CD4-positive, alpha-beta T cell treated with Interleukin-10 for 1 hour (primary cell): ENCODE results near the gene UGT1A10.
"Not testable (repeated sequence)": the region's sequence is repeated elsewhere in the genome, so short reads cannot be mapped to it uniquely, and the experiment has no call there.

Experiments
- DNase-seq: peaks from one replicate; pipeline ENCODE4 v3.0.0-alpha.2; 2020

UGT1A10 gene

DNA sequence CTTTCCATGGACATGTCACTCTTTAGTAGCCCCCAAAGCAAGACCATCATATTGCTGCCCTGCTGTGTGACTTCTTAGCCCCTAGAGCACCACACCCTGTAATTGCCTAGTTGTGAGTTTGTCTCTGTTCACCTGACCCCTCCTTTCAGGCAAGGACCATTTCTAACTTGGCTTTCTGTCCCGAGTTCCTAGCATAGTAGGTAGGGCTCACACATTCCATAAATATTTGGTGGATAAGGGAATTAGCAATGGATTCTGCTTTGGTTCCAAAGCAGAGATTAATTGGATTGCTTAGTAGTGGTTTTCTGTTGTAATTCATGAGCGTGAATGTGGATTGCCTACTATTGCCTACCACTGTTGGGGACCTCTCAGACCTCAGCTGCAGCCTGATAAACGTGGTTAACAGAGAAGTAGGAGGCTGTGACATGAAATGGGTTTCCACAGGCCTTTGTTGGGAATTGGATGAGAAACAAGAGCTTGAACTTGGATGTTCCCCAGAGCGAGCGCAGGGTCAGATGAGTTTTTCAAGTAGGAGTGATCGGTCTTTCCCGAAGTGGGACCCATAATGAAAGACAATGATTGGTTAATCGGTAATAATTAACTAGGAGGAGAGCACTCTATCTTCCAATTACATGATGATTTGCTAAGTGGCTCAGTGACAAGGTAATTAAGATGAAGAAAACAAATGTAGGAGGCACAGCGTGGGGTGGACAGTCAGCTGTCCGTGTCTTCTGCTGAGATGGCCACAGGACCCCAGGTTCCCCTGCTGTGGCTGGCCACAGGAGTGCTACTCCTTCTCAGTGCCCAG, 110.4 kb downstream of the UGT1A10 start:
- no peak for DNase-seq

DNA sequence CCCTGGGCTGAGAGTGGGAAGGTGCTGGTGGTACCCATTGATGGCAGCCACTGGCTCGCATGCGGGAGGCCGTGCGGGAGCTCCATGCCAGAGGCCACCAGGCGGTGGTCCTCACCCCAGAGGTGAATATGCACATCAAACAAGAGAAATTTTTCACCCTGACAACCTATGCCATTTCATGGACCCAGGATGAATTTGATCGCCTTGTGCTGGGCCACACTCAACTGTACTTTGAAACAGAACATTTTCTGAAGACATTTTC, 111.0 kb downstream of the UGT1A10 start:
- no peak for DNase-seq

DNA sequence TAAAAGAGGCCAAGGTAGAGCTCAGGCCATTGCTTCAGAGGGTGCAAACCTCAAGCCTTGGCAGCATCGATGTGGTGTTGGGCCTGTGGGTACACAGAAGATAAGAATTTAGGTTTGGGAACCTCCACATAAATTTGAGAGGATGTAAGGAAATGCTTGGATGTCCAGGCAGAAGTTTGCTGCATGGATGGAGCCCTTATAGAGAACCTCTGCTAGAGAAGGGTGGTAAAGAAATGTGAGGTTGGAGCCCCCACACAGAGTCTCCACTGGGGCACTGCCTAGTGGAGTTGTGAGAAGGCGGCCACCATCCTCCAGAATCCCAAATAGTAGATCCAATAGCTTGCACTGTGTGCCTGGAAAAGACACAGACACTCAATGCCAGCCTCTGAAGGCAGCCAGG, 114.4 kb downstream of the UGT1A10 start:
- not testable (repeated sequence) for DNase-seq

DNA sequence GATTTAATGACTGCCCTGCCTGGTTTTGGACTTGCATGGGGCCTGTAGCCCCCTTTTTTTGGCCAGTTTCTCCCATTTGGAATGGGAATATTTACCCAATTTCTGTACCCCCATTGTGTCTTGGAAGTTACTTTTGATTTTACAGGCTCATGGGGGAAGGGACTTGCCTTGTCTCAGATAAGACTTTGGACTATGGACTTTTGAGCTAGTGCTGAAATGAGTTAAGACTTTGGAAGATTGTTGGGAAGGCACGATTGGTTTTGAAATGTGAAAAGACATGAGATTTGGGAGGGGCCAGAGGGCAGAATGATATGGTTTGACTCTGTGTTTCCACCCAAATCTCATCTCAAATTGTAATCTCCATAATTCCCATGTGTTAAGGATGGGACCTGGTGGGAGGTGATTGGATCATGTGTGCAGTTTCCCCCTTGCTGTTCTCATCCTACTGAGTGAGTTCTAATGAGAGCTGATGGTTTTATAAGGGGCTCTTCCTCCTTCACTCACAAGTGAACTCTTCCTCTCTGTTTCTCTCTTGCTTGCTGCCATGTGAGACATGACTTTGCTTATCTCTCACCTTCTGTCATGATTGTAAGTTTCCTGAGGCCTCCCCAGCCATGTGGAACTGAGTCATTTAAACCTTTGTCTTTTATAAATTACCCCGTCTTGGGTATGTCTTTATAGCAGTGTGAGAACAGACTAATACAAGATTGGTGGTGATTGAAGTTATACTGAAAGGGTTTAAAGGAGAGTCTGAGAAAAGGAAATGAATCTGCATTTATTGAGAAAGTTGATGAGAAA, 115.2 kb downstream of the UGT1A10 start:
- DNase-seq: not testable (repeated sequence)

DNA sequence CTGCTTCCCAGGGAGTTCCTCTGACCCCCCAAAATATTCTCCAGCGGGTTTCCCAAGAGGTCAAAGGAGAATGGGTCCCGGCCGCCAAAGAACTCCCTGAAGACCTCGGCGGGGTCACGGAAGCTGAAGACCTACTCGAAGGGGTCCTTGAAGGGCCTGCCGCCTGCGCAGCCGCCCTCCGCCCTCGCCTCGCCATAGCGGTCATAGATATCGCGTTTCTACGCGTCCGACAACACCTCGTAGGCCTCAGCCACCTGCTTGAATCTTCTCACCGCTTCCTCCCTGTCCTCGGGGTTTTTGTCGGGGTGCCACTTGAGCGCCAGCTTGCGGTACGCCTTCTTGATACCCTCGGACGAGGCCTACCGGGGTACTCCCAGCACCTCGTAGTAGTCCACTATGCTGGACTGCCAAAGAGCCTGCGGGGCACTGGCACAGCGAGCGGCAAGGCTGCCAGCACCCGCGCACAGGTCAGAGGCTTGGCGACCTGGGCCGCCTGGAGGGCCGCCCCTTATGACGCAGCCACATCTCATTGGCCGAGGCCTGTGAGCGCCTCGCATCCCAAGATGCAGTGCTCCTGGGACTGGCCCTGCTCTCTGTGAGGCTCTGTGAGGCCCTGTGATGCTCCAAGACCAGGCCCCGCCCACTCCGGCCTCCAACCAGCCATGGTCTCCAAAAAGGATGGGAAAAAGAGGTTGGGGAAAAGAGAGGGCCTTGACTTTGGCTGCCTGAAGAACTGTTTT, 118.8 kb downstream of the UGT1A10 start:
- no peak for DNase-seq

DNA sequence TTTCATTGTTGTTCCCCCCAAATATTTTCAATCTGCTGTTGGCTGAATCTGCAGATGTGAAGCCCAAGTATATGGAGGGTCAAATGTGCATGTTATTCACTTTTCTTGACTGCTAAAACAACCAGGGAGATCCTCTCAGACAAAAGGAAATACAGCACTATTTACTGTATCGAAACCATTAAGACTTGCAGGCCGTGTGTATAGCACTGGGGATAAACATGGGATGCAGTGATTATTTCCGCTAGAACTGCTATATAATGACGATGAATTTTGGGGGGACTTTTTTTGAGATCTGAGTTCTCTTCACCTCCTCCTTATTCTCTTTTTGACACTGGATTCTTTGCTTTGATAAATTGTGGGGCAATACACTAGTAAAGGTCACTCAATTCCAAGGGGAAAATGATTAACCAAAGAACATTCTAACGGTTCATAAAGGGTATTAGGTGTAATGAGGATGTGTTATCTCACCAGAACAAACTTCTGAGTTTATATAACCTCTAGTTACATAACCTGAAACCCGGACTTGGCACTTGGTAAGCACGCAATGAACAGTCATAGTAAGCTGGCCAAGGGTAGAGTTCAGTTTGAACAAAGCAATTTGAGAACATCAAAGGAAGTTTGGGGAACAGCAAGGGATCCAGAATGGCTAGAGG, 120.3 kb downstream of the UGT1A10 start:
- no peak for DNase-seq

DNA sequence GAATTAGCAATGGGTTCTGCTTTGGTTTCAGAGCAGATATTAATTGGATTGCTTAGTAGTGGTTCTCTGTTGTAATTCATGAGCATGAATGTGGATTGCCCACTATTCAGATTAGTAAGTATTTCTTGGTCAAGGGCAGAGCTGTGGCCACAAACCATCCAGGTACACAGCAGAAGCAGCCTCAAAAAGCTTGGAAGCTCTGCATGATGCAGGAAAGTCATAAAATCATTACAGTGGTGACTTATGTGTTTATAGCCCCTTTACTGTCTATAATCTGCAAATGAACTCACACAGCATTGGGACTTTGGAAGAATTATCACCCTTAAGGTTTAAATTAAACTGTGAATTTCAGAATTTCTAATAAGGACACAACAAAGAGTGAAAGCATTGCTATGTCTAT, 121.9 kb downstream of the UGT1A10 start:
- DNase-seq: no peak

DNA sequence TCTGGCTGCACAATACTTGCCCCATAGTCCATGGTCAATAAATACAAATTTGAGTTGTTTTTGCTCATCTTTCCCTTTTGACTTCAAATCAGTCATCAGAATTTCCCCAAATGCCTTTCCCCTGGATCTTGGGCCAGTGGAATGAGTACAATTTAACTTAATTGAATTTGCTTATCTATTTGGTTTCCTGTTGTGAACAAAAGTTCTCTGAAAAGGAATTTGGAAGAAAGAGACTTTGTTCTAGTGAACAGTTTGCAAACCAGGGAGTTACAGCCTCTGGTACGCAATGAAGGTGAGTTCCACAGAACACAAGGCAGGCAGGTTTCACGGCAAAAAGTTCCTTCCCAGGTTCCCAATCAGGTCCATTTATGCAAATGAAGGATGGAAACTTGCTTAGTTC, 122.6 kb downstream of the UGT1A10 start:
- DNase-seq: no peak

DNA sequence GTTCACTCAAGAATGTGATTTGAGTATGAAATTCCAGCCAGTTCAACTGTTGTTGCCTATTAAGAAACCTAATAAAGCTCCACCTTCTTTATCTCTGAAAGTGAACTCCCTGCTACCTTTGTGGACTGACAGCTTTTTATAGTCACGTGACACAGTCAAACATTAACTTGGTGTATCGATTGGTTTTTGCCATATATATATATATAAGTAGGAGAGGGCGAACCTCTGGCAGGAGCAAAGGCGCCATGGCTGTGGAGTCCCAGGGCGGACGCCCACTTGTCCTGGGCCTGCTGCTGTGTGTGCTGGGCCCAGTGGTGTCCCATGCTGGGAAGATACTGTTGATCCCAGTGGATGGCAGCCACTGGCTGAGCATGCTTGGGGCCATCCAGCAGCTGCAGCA, 123.8 kb downstream of the UGT1A10 start, which contains the start of gene UGT1A1:
Gene UGT1A1 (plus strand): TSS at position 228 of the 400 bp plus-strand sequence. CDS start 18 bp downstream, at position 246.
- no peak for DNase-seq

DNA sequence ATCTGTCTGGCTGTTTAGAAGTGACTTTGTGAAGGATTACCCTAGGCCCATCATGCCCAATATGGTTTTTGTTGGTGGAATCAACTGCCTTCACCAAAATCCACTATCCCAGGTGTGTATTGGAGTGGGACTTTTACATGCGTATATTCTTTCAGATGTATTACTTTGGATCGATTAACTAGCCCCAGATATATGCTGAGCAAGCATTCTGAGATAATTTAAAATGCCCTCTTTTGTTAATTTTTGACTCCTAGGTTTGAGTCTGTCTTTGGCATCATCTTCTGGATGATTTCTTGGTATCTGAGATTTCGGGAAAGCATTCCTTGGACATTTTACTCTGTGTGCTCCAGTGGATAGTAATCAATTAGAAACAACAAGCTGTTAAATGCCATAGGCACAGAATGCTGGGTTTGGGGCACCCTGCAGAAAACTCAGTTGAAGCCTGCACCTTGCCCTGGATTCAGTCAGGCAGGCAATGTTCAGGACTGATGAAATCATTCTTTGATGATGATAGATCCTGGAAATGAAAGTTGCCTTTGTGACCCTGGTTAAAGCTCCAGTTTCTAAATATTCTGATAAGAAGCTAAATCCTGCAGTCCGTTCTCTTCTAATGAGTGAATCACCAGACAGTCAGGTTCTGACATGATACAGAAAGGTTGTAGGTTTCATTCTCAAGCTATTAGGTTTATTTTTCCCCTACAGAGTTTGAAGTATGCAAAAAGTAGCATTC, 125.0 kb downstream of the UGT1A10 start:
- DNase-seq: no peak

DNA sequence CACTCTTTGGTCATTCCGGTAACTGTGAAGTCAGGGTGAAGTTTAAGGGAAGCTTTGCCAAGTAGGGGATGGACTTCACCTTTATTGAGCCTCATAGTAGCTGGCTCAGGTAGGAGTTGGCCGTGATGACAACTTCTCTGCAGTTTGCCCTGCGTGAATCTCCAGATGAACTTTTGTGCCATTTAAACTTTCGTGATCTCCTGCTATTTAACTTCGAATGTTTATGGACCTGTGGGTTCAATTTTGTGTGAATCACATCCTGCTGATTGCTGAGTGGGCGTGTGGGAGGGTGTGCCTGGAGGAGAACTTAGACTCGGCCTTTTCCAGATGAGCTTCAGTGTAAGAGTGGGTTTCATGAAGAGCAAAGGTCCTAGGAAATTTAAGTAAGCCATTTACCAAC, 128.0 kb downstream of the UGT1A10 start:
- DNase-seq: no peak

DNA sequence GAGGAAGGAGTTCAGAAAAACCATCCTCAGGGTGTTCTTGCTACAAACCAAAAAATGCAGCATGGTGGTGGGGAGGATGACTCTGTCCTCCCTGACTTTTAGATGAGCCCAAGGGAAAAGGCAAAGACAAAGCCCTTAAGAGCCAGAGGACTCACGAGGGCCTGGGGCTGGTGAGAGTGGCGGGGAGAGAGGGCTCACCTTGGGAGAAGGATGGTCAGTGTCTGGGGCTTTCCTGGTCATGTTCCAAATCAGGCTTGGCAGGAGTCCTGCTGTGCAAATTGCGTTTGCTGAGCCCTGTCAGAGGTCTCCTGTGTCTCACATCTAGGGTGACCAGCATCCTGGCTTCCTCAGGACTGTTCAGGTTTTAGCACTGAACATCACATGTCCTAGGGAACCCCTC, 128.5 kb downstream of the UGT1A10 start:
- DNase-seq: no peak

DNA sequence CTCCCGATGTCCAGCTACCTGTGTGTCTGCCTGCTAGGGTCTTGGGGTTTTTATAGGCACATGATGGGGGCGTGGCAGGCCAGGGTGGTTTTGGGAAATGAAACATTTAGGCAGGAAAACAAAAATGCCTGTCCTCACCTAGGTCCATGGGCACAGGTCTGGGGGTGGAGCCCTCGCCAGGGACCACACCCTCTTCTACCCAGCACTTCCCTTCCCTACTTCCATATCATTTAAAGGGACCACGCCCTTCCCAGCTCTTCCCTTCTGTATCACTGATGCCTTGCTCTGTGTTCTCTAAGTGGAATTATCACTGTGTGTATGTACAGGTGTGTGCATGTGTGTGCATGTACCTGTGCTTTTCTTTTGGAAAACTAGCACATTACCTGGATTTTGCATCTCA, 130.2 kb downstream of the UGT1A10 start:
- no peak for DNase-seq

DNA sequence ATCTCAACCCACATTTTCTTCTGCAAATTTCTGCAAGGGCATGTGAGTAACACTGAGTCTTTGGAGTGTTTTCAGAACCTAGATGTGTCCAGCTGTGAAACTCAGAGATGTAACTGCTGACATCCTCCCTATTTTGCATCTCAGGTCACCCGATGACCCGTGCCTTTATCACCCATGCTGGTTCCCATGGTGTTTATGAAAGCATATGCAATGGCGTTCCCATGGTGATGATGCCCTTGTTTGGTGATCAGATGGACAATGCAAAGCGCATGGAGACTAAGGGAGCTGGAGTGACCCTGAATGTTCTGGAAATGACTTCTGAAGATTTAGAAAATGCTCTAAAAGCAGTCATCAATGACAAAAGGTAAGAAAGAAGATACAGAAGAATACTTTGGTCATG, 131.8 kb downstream of the UGT1A10 start:
- no peak for DNase-seq

DNA sequence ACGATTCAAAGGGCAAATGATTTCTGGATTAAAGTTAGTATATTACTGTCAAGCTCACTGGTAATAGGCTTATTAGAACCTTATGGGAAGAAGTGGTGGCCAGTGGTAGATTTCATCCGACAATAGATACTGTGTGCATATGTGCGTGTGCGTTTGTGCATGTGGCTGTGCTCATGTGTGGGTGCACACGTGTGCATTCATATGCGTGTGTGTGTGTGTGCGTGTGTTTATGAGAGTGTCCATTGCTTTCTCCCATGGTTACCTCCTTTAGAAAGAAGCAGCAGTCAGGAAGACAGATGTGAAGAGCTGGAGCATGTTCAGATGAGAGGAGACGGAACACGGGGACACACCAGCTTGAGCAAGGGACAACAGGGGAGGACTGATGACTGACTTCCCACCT, 133.0 kb downstream of the UGT1A10 start:
- DNase-seq: no peak

DNA sequence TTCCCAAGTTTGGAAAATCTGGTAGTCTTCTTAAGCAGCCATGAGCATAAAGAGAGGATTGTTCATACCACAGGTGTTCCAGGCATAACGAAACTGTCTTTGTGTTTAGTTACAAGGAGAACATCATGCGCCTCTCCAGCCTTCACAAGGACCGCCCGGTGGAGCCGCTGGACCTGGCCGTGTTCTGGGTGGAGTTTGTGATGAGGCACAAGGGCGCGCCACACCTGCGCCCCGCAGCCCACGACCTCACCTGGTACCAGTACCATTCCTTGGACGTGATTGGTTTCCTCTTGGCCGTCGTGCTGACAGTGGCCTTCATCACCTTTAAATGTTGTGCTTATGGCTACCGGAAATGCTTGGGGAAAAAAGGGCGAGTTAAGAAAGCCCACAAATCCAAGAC, 135.9 kb downstream of the UGT1A10 start:
- DNase-seq: no peak

DNA sequence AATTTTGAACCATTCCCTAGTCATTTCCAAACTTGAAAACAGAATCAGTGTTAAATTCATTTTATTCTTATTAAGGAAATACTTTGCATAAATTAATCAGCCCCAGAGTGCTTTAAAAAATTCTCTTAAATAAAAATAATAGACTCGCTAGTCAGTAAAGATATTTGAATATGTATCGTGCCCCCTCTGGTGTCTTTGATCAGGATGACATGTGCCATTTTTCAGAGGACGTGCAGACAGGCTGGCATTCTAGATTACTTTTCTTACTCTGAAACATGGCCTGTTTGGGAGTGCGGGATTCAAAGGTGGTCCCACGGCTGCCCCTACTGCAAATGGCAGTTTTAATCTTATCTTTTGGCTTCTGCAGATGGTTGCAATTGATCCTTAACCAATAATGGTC, 136.3 kb downstream of the UGT1A10 start:
- no peak for DNase-seq

DNA sequence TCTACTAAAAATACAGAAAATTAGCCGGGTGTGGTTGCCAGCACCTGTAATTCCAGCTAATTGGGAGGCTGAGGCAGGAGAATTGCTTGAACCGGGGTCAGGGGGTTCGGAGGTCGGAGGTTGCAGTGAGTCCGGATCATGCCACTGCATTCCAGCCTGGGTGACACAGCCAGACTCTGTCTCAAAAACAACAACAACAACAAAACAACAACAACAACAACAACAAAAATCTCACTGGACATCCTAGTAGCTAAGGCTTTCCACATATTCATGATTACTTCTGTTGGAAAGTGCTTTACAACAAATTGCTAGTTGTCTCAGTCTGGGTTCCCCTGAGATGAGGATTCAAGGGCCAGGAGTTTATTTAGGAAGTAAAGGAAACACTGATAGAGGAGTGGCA, 137.6 kb downstream of the UGT1A10 start:
- DNase-seq: no peak

DNA sequence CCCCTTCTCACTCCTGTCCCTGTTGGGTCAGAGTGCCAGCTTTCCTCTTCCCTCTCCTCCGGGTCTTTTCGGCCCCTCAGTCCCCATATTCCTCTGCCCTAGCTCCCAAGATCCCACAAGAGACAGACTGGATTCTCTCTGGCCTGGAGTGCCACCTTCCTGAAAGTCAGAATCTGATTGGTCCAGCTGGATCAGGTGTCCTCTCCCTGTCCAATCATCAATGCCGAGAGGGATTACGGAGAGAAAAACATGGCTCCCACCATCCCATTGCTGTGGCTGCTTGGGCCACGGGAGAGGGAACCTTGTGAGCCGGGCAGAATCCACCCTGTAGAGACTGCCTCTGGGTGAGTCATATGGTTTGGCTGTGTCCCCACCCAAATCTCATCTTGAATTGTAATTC, 139.2 kb downstream of the UGT1A10 start:
- DNase-seq: no peak

DNA sequence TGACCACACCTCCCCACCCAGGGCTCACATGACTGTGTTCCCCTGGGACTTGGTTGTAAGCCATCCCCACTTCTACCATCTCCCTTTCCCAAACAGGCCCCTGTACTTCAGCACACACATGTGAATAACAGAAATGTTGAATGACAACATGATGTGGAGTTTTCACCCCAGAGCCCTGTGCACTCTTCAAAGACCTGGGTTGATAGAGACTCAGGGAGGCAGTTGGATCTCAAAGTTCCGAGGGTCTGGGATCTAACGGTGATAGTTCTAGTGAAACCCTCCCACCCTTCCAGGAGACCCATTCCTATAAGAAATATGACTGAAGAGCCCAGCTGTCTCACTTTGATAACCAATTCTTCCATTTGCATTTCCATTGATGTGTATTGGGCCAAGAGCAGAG, 141.8 kb downstream of the UGT1A10 start, which contains the start of gene MROH2A:
Gene MROH2A (plus strand): TSS at position 301 of the 400 bp plus-strand sequence. CDS start 1,029 bp downstream, outside the sequence.
- no peak for DNase-seq

DNA sequence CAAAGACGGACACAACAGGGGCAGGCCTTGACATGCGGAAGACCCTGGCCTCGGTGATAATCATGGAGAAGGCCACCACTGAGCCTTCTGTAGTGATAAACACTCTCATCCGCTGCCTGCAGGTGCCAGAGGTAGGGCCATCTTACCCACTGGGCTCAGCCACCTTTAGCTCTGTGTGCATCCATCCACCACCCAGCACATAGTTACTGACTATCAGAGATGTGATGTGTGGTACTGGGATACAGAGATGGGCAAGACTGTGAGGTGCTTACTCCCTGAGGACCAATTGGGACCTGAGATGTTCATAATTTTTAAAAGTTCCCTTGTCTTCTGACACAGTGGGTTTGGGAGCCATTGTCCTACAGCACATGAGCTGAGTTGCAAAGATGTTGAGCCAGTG, 143.5 kb downstream of the UGT1A10 start:
- DNase-seq: no peak

DNA sequence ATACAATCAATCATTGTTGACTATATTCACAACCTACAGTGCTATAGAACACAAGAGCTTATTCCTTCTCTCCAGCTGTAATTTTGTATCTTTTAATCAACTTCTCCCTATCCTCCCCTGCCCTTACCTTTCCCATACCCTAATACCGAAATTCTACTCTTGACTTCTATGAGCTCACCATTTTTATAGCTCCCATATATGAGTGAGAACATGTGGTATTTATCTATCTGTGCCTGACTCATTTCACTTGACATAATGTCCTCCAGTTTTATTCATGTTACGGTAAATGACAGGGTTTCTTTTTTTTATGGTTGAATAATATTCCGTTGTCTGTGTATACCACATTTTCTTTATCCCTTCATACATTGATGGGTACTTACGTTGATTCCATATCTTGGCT, 144.5 kb downstream of the UGT1A10 start:
- DNase-seq: no peak
